Effector memory CD8-positive, alpha-beta T cell (primary cell): ENCODE data around the gene DNAJA4.

Experiments used
- ATAC-seq: fragments of 150-1000 bp; cut with Tn5 transposase; replicated peaks from 2 replicates; pipeline ENCODE4 v1.10.0; 2021; ENCODE audit warnings: mild to moderate bottlenecking, moderate library complexity
- DNase-seq, 3 experiments: peaks; one replicate each; pipeline ENCODE4 v3.0.0; 2021
- H3K27ac Mint-ChIP-seq, 2 donors: one replicate each; pipeline ENCODE4 v1.8.0; 2022; ENCODE audit warnings: mild to moderate bottlenecking in 2 of 2, mixed read lengths in 2 of 2, moderate library complexity in 2 of 2
- H3K27me3 Mint-ChIP-seq, 2 donors: one replicate each; pipeline ENCODE4 v1.8.0; 2022; ENCODE audit warnings: mixed read lengths in 2 of 2
- H3K36me3 Mint-ChIP-seq: one replicate; pipeline ENCODE4 v1.8.0; 2022; ENCODE audit warnings: mild to moderate bottlenecking, moderate library complexity, mixed read lengths; ENCODE audit not compliant: insufficient read depth
- H3K4me1 Mint-ChIP-seq, 2 donors: one replicate each; pipeline ENCODE4 v1.8.0; 2022; ENCODE audit warnings: low read depth in 2 of 2, mixed read lengths in 2 of 2
- H3K4me3 Mint-ChIP-seq, 2 donors: one replicate each; pipeline ENCODE4 v1.8.0; 2022; ENCODE audit warnings: mild to moderate bottlenecking in 2 of 2, mixed read lengths in 2 of 2, moderate library complexity in 2 of 2
- H3K9me3 Mint-ChIP-seq, 2 donors: one replicate each; pipeline ENCODE4 v1.8.0; 2022; ENCODE audit warnings: mixed read lengths in 2 of 2

Gene DNAJA4

DNA sequence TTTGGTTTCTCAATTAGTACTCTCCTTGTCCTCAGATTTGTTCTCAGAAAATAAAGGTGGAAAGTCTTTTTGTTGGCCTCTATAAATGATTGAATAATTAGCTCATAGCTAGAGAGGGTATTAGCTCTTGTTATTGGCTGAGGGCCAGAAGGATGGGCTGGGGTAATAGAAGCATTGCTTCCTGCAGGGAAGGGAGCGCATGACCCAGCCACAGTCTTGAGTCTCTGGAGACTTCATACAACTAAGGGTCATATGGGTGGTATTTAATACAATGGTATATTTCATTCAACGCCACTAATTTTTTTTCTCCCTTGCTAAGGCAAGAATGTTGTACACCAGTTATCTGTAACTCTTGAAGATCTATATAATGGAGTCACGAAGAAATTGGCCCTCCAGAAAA, 8.4 kb downstream of the DNAJA4 start:
- Mint-ChIP-seq H3K36me3 (peaks cover 11% of the 10 kb centered on the region), H3K4me3 (no peak overlapping the region), H3K27me3 (no peaks in the 10 kb centered on the region), H3K4me1 (peaks cover under 1 to 7% of the 10 kb centered on the region in 2 donors), H3K27ac (no peak overlapping the region), H3K9me3 (no peaks in the 10 kb centered on the region)
- DNase-seq (no peak), ATAC-seq (no peak)

- no peak overlapping the region for H3K4me3 Mint-ChIP-seq
- no peak overlapping the region for H3K27ac Mint-ChIP-seq
- H3K4me1 Mint-ChIP-seq, result no peaks in the 10 kb centered on the region
- H3K9me3 Mint-ChIP-seq, result no peaks in the 10 kb centered on the region
- ATAC-seq (no peak), DNase-seq (no peak)
- H3K36me3 Mint-ChIP-seq, result peaks cover 8% of the 10 kb centered on the region
- H3K27me3 Mint-ChIP-seq, result no peaks in the 10 kb centered on the region
These were observed 10.6 kb downstream of the DNAJA4 start for GRCh38 chr15:78274994-78275393.

DNA sequence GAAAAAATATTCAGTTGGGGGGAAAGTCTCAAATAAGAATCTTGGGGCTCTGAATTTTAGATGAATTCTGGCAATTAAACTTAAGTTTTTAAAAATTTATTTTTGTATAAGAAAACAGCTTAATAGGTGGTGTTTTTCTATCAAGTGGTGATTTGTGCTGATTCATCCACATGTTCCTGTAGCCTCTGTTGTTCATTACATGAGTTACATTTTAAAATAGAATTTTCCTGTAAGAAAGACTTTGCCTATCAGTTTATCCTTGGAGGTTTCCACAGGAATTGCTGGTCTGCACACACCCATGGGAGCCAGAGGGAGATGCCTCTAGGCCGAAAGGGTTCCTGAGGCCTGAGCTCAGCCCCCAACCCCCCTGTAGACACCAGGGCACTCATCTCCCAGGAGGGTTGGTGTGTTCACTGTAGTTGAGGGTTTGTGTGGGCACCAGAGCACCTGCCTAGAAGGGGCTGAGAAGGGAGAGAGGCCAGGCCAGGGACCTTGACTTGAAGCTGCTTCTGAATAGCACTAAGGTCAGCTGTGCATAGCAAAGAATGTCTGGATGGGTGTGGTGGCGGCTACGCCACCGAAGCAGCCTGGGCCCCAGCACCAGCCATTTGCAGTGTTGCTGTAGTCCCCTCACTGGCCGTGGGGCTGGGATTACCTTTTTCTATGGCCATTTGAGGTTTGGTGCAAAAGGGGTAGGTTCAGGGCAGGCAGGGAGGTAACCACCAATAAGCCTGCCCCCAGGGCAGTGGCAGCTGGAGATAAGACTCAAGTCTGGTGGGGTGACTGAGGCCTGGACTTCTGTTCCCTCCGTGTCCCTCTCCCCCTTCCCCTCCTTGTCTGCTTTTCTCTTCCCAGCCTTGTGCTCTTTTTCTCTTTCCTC, 11.9 kb downstream of the DNAJA4 start:
- ATAC-seq, result no peak
- Mint-ChIP-seq H3K9me3 (no peaks in the 10 kb centered on the region), H3K27me3 (no peaks in the 10 kb centered on the region), H3K36me3 (peaks cover 14% of the 10 kb centered on the region), H3K4me3 (no peak overlapping the region), H3K4me1 (no peaks in the 10 kb centered on the region), H3K27ac (peak overlapping the region; percentile 20 to 25)
- DNase-seq, result no peak

GRCh38 chr15:78280319-78281072, 16.1 kb downstream of the DNAJA4 start:
- Mint-ChIP-seq H3K27ac (peak overlapping the region in 1 of 2 donors; percentile 46), H3K4me3 (no peak overlapping the region), H3K9me3 (no peaks in the 10 kb centered on the region), H3K27me3 (no peaks in the 10 kb centered on the region), H3K4me1 (no peaks in the 10 kb centered on the region), H3K36me3 (peaks cover 23% of the 10 kb centered on the region)
- DNase-seq (no peak), ATAC-seq (no peak)

GRCh38 chr15:78282324-78282723, 18.0 kb downstream of the DNAJA4 start:
- Mint-ChIP-seq H3K27ac (no peak overlapping the region), H3K36me3 (peaks cover 35% of the 10 kb centered on the region), H3K9me3 (no peaks in the 10 kb centered on the region), H3K4me1 (peaks cover 0 to 5% of the 10 kb centered on the region in 2 donors), H3K27me3 (no peaks in the 10 kb centered on the region), H3K4me3 (no peak overlapping the region)
- ATAC-seq (no peak), DNase-seq (no peak)

- H3K36me3 Mint-ChIP-seq, result peaks cover 47% of the 10 kb centered on the region
- ATAC-seq (no peak), DNase-seq (no peak)
- H3K4me1 Mint-ChIP-seq, result peaks cover 0 to 5% of the 10 kb centered on the region in 2 donors
- H3K9me3 Mint-ChIP-seq, result no peaks in the 10 kb centered on the region
- no peaks in the 10 kb centered on the region for H3K27me3 Mint-ChIP-seq
- no peak overlapping the region for H3K4me3 Mint-ChIP-seq
- H3K27ac Mint-ChIP-seq, result no peak overlapping the region
These were observed 20.4 kb downstream of the DNAJA4 start for GRCh38 chr15:78284758-78285157.

DNA sequence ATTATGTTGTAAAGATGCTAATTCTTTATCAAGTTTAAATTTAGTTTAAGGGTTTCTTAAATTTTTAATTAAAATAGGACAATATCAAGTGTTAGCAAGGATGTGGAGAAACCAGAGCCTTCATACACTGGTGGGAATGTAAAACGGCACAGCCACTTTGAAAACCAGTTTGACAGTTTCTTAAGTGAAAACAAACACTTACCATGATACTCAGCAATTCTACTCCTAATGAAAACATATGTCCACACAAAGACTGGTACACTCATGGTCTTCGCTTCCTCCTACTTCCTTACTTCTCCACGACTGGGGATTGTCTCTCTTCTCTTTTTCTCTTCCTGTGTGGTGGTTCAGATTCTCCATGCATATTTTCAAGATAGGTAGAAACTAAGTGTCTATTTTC, 25.9 kb downstream of the DNAJA4 start:
- DNase-seq, result no peak
- Mint-ChIP-seq H3K4me3 (no peak overlapping the region), H3K9me3 (no peaks in the 10 kb centered on the region), H3K27me3 (no peaks in the 10 kb centered on the region), H3K4me1 (peaks cover 0 to 5% of the 10 kb centered on the region in 2 donors), H3K27ac (no peak overlapping the region), H3K36me3 (peaks cover 41% of the 10 kb centered on the region)
- ATAC-seq, result no peak

DNA sequence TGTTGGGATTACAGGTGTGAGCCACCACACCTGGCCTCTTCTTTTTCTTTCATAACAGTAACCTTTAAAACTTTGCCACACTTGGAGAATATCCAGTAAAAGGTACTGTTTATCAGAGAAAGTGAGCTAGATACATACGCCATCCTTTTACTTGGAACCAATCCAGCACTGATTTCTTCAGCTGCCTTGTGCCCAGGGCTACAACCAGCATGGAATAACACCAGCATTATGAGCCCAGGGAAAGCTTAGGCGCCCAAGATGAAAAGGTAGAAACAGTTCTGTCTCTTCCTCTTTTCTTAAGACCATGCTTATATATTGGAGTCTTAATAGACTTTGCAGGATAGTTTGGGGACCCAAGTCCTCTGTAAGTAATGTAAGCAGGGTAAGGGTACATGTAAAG, 26.7 kb downstream of the DNAJA4 start:
- ATAC-seq (no peak), DNase-seq (no peak)
- H3K4me1 Mint-ChIP-seq, result peaks cover 0 to 2% of the 10 kb centered on the region in 2 donors
- no peaks in the 10 kb centered on the region for H3K9me3 Mint-ChIP-seq
- peaks cover 33% of the 10 kb centered on the region for H3K36me3 Mint-ChIP-seq
- H3K4me3 Mint-ChIP-seq, result no peak overlapping the region
- no peaks in the 10 kb centered on the region for H3K27me3 Mint-ChIP-seq
- H3K27ac Mint-ChIP-seq, result no peak overlapping the region

DNA sequence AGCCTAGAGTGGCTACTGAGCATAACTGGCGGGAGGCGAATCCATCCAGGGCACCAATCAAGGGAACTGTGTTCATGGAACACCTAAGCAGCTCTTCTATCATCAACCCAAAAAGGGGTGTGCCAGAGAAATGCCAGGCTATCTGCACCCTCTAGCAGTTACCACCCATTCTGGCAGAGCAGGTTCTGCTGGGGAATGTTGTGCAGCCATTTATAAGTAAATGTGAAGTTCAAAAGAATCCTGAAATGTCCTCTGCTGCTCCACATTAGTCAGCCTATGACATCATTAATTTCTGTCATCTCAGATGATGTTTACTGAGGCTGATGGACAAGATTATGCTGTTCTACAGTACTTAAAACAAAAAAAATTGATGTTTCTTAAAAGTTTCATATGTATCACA, 27.3 kb downstream of the DNAJA4 start:
- Mint-ChIP-seq H3K27me3 (no peaks in the 10 kb centered on the region), H3K36me3 (peaks cover 27% of the 10 kb centered on the region), H3K27ac (no peak overlapping the region), H3K9me3 (no peaks in the 10 kb centered on the region), H3K4me1 (no peaks in the 10 kb centered on the region), H3K4me3 (no peak overlapping the region)
- ATAC-seq (no peak), DNase-seq (no peak)

- Mint-ChIP-seq H3K4me1 (no peaks in the 10 kb centered on the region), H3K36me3 (peaks cover 27% of the 10 kb centered on the region), H3K9me3 (no peaks in the 10 kb centered on the region), H3K4me3 (no peak overlapping the region), H3K27me3 (no peaks in the 10 kb centered on the region), H3K27ac (no peak overlapping the region)
- DNase-seq, result no peak
- ATAC-seq, result no peak
These were observed 27.9 kb downstream of the DNAJA4 start for GRCh38 chr15:78292219-78292618.

DNA sequence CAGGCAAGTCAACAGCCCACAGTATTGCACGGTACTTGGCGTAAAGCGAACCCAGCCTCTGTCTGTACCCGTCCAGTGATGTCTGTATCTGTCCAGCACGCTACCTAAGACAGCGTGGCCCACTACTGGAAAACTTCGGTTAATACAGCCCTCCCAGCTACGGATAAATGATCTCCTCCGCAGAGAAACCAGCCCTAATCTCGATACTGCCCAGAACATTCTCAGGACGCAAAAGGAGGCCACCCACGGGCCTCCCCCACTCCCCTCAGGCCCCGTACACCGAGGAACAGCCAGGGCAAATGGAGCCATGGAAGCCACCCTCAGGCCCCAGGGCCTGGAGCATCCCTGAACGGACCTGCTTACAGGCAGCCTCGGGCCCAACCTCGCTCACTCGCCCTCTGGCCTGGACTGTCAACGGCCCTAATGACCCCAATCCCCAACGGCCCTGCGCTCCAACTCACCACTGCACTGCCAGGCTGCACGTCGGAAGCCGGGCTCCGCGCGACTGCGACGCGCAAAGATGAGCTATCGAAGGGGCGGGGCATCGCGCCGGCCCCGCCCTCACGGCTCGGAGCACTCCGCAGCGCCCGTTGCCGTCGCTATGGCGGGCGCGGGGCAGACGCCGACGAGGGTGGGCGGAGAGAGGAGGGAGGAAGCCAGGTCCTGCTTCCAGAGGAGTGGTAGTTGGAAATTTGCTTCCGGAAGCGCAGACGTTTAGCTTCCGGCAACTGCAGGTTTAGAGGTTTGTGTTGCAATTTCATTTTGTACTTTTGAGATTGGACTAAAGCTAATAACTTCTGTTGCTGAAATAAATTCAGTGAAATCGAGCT, 35.0 kb downstream of the DNAJA4 start, which contains the start of gene SKIC8:
TSS of gene SKIC8 (minus strand) at position 509 of the 830 bp plus-strand sequence. CDS start 3,923 bp downstream, outside the sequence.
- Mint-ChIP-seq H3K4me3 (peak within 1 kb of the TSS; percentile 93 to 98), H3K27me3 (peaks cover 0 to 3% of the 10 kb centered on the region in 2 donors), H3K9me3 (no peaks in the 10 kb centered on the region), H3K27ac (peak within 1 kb of the TSS; percentile 94 to 97), H3K36me3 (peaks cover 12% of the 10 kb centered on the region), H3K4me1 (peaks cover 12 to 14% of the 10 kb centered on the region in 2 donors)
- ATAC-seq, result peak; percentile 96
- peak; percentile 83 to 89 (median 87) for DNase-seq

- Mint-ChIP-seq H3K36me3 (peaks cover 8% of the 10 kb centered on the region), H3K4me1 (peaks cover 12 to 14% of the 10 kb centered on the region in 2 donors), H3K9me3 (no peaks in the 10 kb centered on the region), H3K27ac (peak overlapping the region; percentile 2 to 36), H3K27me3 (peaks cover 0 to 14% of the 10 kb centered on the region in 2 donors), H3K4me3 (no peak overlapping the region)
- ATAC-seq (no peak), DNase-seq (no peak)
These were observed 37.0 kb downstream of the DNAJA4 start for GRCh38 chr15:78301326-78301725.

- no peak overlapping the region for H3K4me3 Mint-ChIP-seq
- H3K4me1 Mint-ChIP-seq, result peaks cover 12 to 14% of the 10 kb centered on the region in 2 donors
- H3K27ac Mint-ChIP-seq, result peak overlapping the region in 1 of 2 donors; percentile 36
- no peaks in the 10 kb centered on the region for H3K9me3 Mint-ChIP-seq
- H3K27me3 Mint-ChIP-seq, result peaks cover 0 to 19% of the 10 kb centered on the region in 2 donors
- peaks cover 8% of the 10 kb centered on the region for H3K36me3 Mint-ChIP-seq
- DNase-seq (no peak), ATAC-seq (no peak)
These were observed 37.5 kb downstream of the DNAJA4 start for GRCh38 chr15:78301828-78302227.
